Stimulated activated CD8-positive, alpha-beta memory T cell treated with anti-CD3 and anti-CD28 coated beads, Interleukin-15, amount 100 ng/mL, for 1 hour (primary cell): ENCODE measurements around the gene RNF157.

Source experiments
- DNase-seq: peaks from one replicate; pipeline ENCODE4 v3.0.0-alpha.2; 2020; ENCODE audit warnings: low read depth

RNF157 gene

DNA sequence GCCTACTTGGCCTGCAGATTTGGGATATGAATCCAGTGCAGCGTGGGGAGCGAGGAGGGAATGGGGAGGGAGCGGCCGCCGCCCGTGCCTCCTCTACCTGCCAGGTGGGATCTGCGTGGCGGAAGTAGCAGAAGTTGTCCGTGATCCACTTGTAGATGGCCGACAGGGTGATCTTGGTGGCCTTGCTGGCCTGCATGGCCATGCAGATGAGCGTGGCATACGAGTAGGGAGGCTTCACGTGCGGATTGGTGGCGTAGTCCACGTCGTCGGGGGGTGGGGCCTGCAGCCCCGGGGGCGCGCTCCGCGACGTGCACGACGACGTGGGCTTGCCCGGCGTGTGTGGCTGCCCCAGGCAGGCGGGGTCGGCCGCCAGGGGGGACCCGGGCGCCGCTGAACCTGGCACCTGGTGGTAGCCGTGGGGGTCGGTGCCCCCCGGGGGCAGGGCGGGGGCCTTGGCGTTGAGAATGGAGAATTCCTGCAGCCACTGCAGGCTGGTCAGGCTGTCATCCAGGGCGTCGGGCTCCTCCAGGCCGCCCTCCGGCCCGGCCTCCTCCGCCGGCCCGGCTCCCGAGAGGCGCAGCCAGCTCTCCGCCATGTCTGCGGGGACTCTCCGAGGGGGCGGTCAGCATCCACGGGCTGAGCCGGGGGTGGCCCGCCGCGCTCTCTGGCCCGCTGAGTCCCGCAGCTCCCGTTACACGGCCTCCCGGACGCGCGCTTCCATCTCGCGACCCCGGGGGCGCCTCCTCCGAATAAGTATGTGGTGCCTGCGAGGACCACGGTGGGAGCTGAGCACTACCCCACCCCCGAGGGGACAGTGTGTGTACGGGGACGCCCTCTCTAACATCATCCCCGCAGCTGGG is 100.3 kb downstream of the RNF157 start:
- DNase-seq: no peak

DNA sequence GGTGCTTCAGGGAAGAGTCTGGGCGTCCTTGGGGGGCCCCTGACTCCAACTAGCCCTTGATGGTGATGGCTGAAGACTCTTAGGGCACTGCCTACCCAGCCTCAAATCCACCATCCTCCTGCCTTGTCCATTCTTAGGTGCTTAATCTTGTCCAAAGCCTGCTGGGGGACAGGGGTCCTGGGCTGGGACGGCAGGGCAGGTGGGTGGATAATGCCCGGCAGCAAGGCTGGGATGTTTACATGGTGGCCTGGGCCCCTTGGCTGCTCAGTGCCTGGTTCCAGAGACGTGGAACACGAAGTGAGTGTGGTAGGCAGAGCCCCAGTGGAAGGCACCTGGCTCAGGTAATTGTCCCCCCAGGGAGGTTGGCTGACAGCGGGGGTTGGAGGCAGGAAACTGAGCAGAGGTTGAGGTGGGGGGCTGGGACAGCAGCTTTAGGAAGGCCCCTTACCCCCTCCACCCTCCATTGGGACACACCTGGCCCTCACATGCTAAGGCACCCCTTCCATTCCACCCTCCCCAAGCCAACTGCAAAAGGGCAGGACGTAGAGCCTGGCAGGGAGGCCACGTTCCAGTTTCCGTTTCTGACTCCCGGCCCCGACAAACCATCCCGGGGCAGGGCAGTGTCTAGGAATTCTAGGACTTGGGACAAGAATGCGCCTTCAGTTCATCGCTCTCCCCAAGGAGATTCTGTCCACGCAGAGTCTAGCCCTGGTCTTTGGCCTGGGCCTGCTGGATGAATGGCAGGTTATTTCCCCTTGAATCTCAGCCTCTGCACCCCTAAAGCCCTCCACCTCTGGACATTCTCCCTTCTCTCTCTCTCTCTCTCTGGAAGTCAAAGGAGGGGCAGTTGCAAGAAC is 101.2 kb downstream of the RNF157 start:
- no peak for DNase-seq

DNA sequence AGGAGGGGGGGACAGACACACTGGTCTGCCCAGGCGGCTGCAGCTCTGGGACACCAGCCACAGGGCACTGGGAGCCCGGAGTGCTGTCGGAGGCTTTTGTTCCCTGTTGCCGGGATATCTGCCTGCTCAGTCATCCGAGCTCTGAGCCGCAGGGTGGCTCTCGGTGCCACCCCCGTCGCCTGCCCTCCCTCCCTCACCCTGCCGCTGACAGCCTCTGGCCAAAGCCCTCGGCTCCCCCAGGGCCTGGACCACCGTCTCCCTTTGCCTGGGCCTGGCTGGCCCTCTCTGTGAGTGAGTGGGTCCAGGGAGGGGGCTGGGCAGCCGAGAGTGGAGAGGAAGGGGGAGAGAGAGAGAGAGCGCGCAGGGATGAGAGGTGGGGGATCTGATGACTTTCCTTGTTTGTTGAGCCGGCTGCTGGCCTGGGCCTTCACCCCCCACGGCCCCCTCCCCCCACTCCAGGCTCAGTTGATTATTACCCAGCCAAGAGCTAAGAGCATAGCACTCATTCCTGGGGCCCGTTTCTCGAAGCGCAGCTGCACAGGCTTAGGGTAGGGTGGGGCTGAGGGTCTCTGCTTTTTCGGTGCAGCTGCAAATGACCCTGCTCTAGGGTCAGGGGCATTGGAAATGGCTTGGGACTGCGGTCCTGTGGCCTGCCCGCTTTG is 101.9 kb downstream of the RNF157 start:
- DNase-seq: no peak

DNA sequence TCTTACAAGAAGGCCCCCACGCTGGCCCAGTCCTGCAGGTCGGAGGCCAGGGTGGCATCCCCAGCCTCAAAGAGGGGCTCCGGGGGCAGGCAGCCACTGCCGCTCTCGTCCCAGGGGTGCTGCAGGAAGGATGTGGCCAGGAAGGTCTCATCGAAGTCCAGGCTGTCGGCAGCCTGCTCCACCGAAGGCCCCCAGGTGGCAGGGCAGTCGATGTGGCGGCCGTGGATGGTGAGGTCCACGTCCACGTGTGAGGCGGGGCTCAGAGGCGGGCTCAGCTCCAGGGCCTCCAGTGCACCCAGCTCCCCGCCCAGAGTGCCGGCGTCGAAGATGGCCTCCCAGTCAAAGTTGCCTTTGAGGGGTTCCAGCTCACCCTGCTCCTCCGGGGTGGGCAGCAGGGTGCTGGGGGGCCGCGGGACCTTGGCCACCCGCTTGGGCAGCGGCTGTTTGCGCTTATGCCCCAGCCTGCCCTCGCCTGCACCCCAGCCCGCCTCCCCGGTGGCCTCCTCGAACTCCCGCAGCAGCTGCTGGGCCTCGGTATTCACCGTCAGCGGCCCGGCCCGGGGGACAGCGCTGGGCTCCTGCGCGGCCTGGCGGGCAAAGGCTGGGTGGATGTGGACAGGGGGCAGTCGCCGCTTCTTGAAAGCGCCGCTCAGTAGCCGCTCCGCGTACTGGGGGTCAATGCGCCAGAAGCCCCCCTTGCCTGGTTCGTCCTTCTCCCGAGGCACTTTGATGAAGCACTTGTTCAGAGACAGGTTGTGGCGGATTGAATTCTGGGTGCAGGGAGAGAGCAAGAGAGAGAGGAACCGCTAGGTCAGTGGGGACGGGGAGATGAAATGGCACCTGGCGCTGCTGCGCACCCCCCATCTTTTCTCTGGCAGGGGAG is 102.7 kb downstream of the RNF157 start:
- no peak for DNase-seq

DNA sequence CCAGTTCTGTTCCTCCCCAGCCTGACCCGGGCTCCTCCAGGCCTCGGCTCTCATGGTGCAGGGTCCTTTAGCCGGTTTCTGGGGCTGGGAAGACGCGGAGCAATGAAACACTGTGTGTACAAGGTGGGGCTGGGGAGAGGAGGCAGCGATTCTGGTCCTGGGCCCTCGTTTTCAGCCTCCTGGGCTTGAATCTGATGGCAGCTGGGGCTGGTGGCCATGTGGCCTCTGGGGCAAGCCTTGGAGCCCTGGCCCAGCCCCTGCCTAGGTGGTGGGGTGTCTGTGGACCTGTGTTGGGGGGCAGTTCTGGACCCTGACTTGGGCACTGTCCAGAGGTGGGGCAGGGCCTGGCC is 103.3 kb downstream of the RNF157 start:
- no peak for DNase-seq

DNA sequence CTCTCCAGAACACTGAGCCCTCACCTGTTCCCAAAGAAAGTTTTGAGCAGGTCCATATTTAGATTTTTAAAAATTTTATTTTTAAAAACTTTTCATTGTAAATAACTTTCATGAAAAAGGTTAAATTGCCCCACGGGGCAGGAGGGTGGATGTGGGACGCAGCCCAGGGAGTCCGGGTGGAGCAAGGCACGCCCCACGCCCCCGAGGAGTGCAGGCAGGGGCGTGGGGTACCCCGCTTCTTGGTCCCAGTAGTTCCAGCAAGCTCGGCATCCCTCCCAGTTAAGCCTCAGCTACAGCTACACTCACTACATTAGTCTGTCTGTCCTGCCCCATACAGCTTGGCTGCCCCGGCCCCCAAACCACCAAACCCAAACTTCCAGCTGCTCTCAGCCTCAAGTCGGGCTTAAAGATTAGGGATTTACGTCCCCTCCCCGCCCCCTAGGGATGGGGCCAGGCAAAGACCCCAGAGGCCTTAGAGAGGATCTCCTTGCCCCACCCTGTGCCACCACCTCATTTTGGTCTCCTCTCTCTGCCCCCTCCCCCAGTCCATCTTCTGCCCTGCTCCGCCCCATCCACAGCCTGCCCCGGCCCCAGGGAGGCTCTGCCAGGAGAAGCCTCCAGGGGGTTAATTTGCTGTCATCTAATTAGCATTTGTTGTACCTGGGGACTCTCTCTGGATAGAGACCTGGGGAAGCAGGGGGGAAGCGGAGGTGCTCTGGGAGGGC is 103.9 kb downstream of the RNF157 start:
- DNase-seq: no peak

DNA sequence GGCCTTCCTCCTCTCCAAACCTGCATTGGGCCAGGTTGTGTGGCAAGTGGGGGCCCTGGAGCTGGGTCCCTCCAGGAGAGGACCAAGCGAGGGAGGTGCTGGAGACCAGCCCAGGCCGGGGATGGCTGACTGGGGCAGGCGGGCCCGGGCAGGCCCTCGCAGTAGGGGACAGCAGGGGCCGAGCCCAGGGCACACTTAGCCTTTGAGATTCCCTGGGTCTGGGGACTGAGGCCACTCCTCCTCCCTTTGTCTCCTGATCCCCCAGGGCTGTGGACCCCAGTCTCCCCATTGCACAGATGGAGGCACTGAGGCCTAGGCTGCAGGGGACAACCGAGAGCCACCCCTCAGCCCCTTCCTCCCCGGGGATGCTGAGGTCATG is 104.5 kb downstream of the RNF157 start:
- no peak for DNase-seq

DNA sequence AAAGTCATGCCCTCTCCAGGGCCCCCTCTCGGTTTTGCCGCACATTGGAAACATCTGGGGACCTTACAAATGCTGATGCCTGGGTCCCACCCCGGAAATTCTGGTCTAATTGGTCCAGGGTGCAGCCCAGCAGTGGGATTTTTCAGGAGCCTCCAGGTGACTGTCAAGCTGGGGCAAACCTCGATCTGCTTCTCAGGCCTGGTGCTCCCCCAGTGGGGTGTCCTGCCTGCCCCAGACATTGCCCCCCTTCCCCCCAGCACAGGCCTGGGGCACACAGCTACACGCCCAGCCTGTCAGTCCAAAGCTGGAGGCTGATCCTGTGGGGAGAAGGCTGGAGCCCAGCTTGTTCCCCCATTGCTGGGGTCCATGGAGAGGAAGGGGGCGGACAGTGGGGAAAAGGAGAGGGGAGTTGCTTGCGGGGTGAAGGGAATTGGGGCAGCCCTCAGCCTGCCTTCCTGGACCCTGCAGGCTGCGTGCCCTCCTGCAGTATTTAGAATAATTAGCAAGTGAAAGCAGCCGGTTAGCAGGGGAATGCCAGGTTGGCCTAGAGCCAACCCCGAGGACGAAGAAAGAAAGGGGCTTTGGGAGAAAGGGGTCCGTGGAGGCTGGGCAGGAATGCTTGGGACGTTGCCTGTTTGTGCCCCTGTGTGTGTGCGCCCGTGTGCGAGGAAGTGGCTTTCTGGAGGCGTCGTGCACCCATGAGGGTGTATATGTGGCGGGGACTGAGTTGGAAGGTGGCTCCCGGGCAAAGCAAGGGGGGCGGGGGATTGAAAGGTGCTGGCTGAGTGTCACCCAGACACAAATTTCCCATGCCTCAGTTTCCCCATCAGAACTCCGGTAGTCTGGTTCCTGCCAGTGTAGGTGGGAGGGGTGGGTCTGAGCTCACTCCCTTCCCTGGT is 105.1 kb downstream of the RNF157 start:
- no peak for DNase-seq

DNA sequence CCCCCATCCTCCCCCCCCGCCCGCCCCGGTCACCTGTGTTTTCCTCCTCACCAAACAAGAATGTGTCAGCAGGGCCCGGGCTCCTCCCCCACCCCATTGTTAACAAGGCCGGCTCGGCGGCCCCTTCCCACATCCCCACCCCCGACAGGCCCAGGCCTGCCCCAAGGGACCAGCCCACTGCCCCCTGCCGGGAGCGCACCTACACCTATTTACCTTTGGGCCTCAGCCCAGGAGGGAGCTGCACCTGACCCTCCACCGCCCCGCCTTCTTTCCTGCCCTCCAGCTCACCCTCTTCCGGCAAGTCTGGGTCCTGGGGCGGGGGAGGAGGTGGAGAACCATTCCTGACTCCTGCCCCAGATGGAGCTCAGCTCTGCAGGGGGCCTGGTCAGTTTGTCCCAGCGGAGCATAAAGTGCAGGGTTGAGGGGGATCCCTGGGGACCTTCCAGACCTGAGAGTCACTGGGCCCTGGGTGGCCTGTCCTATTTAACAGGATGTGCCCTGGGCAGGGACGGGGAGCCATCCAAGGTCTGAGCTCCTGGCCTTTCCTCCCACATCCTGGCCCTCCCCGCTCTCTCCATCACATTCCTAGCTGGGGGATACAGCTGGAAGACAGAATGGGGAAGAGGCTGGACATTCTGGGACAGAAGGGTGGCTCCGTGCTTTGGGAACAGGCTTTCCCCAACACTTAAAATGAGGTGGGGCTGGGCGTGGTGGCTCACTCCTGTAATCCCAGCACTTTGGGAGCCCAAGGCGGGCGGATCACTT is 107.5 kb downstream of the RNF157 start:
- DNase-seq: no peak

DNA sequence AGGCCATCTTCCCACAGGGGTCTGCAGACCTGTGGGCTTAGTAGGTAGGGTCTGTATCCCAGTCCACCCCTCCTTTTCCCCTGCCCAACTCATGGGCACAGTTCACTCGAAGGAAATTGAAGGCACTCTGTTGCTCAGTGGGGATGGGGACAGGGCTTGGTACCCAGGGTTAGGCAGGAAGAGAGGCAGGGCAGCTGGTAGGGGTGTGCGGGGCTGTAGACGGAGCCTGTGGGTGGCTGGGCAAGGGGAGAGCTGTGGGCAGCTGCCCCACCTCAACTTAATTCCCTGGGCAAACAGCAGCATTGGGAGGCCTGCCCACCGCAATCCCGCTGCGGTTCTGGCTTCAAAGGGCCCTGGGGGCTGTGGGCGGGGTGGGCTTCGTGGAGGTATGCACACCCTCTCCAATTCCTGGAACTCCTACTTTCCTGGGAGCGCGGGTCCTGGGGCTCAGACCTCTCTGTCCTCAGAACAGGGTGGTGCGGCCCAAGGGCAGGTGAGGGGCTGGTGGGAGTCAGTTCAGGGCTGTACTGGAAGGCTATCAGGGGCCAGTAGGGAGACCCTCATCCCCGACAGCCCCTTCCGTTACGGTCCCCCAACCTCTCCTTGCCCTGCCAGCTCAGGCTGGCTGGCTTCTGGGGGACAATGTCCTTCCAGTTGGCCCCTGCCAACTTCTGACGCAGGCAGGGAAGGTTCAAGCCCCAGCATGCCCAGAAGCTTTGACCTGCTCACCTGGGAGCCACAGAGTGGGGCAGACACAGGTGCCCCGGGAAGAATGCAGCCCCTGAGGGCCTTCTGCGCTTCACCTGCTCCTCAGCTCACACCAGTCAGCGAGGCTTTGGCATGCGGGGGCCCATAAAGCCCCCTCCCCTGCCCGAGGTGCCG is 108.4 kb downstream of the RNF157 start:
- no peak for DNase-seq

DNA sequence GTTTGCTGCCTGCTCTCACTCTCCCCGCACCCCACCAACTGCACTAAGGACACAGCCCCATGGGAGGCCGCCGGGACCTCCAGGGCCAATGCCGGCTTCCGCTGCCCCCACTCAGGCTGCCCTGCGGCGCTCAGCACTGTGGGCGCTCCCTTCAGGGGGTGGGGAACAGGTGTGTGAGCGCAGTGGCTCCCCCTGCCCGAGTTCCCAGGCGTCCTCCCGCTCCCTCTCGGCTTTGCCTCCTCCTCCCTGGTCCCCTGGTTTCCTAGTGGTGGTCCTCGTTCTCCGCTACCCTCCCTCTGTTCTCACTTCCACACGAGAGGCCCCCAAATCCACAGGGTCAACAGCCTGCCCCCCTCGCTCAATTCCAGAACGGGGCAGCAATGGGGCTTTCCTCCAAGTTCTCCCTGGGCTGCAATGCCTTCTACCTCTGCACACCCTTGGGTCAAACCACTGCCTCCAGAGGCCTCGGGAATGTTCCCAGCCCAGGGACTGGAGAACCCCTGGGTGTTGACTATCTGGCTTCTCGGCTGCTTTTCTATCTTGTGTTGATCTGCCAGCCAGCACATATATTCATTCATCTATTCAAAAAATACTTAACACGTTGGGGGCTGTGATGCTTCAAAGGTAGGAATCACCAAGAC is 109.1 kb downstream of the RNF157 start:
- DNase-seq: no peak

DNA sequence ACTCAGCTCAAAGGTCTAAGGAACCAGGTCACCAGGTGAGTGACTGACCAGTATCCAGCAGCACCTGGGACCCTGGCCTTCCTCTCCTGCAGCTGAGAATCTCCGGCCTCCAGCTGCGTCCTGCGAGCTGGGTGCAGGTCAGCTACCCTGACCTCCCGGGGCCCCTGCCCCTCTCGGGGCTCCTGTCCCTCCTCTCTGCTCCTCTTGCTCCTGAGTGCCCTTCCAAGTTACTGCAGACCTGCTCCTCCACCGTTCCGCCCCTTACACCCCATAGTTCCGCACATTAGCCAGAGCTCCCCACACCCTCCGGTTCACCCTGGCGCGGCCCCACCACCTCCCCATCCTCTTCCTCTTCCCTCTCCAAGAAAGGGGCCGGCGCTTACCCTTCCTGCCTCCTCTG is 109.8 kb downstream of the RNF157 start:
- no peak for DNase-seq

DNA sequence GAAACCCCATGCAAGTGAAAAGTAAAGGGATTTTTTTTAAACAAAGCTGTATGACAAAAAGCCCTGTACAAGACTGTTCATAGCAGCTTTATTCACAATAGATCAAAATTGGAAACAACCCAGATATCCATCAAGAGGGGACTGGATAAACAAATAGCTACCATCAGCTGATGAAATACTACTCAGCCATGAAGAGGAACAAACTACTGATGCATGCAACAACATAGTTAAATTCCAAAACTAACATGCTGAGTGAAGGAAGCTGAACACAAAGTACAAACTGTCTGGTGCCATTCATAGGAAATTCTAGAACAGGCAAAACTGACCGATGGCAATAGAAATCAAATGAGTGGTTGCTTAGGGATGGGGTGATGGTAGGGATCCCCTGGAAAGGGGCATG is 114.4 kb downstream of the RNF157 start:
- no peak for DNase-seq

DNA sequence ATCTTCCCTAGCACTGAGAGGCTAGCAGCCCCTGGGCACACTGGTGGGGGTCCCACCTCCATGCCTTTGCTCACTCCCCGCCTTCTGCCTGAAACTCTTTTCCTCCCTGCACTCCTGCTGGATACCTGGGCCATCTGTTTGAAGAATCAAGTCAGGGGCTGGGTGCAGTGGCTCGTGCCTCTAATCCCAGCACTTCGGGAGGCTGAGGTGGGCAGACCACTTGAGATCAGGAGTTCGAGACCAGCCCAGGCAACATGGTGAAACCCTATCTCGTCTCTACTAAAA is 115.0 kb downstream of the RNF157 start:
- DNase-seq: no peak

DNA sequence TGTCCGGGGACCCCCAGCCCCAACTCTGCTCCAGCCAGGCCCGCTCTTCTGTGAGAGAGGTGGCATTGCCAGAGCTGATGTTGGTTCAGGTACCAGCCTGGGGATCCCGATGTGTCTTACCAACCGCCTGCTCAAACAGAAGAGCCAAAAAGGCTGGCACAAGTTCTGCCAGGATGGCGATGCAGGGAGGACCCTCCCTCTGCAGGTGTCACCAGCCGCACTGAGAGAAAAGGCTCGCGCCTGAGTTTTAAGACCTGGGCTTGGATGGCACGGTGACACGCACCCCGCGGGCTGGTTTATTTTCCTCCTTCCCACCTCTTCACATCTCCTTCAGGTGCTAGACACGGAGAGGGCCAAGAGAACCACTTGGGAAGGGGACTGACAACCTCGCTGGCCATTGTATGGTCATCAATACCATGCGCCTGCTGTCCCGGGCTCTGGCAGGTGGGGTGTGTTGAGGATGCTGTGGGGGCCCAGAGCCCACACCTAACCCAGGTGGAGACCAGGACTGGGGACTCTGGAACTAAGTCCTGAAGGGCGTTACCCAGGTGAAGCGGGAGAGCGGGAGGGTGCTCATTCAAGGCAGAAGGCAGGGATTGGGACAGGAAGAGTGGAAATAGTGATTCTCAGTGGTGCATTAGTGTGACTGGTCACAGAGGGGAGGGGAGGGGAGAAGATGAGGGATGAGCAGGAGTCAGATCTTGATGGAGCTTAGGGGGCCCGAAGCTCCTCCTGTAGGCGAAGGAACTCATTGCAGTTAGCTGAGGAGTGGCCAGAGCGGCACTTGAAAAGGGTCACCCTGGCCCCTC is 115.5 kb downstream of the RNF157 start:
- DNase-seq: no peak

DNA sequence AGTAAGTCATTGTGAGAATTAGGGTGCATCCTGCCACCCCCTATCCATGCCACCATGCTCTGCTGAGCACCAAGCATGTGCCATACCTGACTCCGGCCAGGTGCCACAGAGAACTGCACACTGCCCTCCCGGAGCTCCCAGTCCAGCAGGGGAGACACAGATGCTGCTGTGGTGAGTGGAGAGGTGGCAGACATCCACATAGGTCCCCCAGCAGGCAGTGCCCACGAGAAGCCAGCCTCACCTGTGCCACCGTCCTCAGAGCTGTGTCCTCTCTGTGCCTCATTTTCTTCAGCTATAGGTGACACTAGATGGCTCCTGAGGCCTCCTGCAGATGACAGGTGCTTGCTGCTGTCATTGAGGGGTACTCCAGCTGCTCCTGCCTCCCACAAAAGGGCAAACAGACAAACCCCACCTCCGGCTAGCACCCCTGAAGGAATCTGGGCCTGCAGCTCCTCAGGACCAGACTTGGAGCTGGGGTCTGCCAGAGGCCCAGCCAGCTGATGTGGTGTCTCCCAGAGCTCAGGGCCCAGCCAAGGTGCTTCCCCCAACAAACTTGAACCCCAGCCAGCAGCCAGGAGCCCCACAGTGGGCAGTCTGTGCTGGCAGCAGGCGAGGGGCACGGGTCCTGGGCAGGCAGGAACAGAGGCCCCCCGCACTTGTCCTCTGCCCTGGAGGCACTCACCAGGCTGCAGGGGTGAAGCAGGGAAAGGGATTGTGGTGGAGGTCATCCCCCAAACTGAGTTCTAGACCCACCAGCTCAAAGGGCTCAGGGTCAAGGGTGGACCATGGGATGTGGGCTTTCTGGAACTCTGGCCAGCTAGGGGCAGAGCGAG is 116.3 kb downstream of the RNF157 start:
- no peak for DNase-seq

DNA sequence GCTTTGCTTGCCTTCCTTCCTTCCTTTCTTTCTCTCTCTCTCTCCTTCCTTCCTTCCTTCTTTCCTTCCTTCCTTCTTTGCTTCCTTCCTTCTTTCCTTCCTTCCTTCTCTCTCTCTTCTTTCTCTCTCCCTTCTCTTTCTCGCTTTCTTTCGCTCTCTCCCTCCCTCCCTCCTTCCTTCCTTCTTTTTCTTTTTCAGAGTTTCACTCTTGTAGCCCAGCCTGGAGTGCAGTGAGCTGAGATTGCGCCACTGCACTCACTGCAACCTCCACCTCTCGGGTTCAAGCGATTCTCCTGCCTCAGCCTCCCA is 117.1 kb downstream of the RNF157 start:
- DNase-seq: no peak
